Fibroblast of pulmonary artery (primary cell): ENCODE results near the gene CTNNA2.

ENCODE experiments used
- DNase-seq: peaks from one replicate; pipeline ENCODE4 v3.0.0-alpha.2; 2010; ENCODE audit warnings: low read depth
- H3K4me3 ChIP-seq: replicated peaks from 2 replicates; pipeline ENCODE4 v1.5.1; 2011; ENCODE audit warnings: low read depth, mild to moderate bottlenecking, control low read depth, low read length, moderate library complexity
- CTCF ChIP-seq: IDR thresholded peaks from 2 replicates; pipeline ENCODE4 v1.5.1; 2011; ENCODE audit warnings: mild to moderate bottlenecking, control low read depth, low read length, inconsistent platforms; ENCODE audit errors: missing control alignments

Gene CTNNA2

GRCh38 chr2:80114812-80115211 lies 602.0 kb downstream of the CTNNA2 start:
- no peak for TF ChIP-seq CTCF
- no peak for DNase-seq
- no peak overlapping the region for H3K4me3 ChIP-seq

GRCh38 chr2:80117401-80117800 lies 604.5 kb downstream of the CTNNA2 start:
- H3K4me3 ChIP-seq, result no peak overlapping the region
- no peak for DNase-seq
- TF ChIP-seq CTCF, result no peak

GRCh38 chr2:80120866-80121265 lies 608.0 kb downstream of the CTNNA2 start:
- DNase-seq, result no peak
- TF ChIP-seq CTCF, result no peak
- no peak overlapping the region for H3K4me3 ChIP-seq

GRCh38 chr2:80122675-80123074 lies 609.8 kb downstream of the CTNNA2 start:
- no peak for TF ChIP-seq CTCF
- H3K4me3 ChIP-seq, result no peak overlapping the region
- no peak for DNase-seq

GRCh38 chr2:80126596-80127189 lies 613.8 kb downstream of the CTNNA2 start:
- peak; percentile 39 for DNase-seq
- TF ChIP-seq CTCF, result no peak
- H3K4me3 ChIP-seq, result no peak overlapping the region

GRCh38 chr2:80128080-80128479 lies 615.2 kb downstream of the CTNNA2 start:
- H3K4me3 ChIP-seq, result no peak overlapping the region
- DNase-seq, result no peak
- no peak for TF ChIP-seq CTCF

GRCh38 chr2:80132281-80132680 lies 619.4 kb downstream of the CTNNA2 start:
- no peak for DNase-seq
- no peak for TF ChIP-seq CTCF

More at GRCh38 chr2:80132281-80132680, 619.4 kb downstream of the CTNNA2 start:
- H3K4me3 ChIP-seq, result no peak overlapping the region
